ENCODE results near the gene NTN1. TPM values are rescaled to one million over a fixed set of nuclear protein-coding genes. Genes with fewer than 3 reads are reported as not detected.
A peak's percentile ranks its signal among the peaks of the same experiment; 100 is the strongest.

The NTN1 gene
- total RNA-seq, 4 donors from 2014 or later, result 3.3 to 19.2 (median 10.4) TPM

GRCh38 chr17:9272501-9273200 lies 251.3 kb downstream of the NTN1 start:
- Histone ChIP-seq H3K4me1 (no peaks in the 10 kb centered on the region), H3K27me3 (no peaks in the 10 kb centered on the region), H3K27ac (no peak overlapping the region), H3K36me3 (no peaks in the 10 kb centered on the region), H3K4me3 (no peak overlapping the region), H3K9me3 (no peaks in the 10 kb centered on the region)
- intact Hi-C loops (cut with DNase I; ENCODE audit: low total_unique reads), result no loop called here
- no peak for DNase-seq
- no peak for TF ChIP-seq POLR2A (IDR thresholded peaks at IDR 0.05)
- TF ChIP-seq, protein P1, sequence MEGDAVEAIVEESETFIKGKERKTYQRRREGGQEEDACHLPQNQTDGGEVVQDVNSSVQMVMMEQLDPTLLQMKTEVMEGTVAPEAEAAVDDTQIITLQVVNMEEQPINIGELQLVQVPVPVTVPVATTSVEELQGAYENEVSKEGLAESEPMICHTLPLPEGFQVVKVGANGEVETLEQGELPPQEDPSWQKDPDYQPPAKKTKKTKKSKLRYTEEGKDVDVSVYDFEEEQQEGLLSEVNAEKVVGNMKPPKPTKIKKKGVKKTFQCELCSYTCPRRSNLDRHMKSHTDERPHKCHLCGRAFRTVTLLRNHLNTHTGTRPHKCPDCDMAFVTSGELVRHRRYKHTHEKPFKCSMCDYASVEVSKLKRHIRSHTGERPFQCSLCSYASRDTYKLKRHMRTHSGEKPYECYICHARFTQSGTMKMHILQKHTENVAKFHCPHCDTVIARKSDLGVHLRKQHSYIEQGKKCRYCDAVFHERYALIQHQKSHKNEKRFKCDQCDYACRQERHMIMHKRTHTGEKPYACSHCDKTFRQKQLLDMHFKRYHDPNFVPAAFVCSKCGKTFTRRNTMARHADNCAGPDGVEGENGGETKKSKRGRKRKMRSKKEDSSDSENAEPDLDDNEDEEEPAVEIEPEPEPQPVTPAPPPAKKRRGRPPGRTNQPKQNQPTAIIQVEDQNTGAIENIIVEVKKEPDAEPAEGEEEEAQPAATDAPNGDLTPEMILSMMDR (IDR thresholded peaks at IDR 0.05), result no peak

- no peak overlapping the region for H3K4me3 ChIP-seq
- H3K36me3 ChIP-seq, result no peaks in the 10 kb centered on the region
- TF ChIP-seq, protein P1 (IDR thresholded peaks at IDR 0.05), result no peak
- no peak for TF ChIP-seq POLR2A (IDR thresholded peaks at IDR 0.05)
- peak overlapping the region in 1 of 2 donors; percentile 27 for H3K27ac ChIP-seq
- H3K27me3 ChIP-seq, result no peaks in the 10 kb centered on the region
- DNase-seq, result peak; percentile 33 to 64
- intact Hi-C loops (cut with DNase I; ENCODE audit: low total_unique reads), result no loop called here
- H3K4me1 ChIP-seq, result no peaks in the 10 kb centered on the region
- no peaks in the 10 kb centered on the region for H3K9me3 ChIP-seq
Measured at GRCh38 chr17:9273428-9274391, 252.4 kb downstream of the NTN1 start.

GRCh38 chr17:9274973-9275372 lies 253.7 kb downstream of the NTN1 start:
- Histone ChIP-seq H3K9me3 (no peaks in the 10 kb centered on the region), H3K4me3 (no peak overlapping the region), H3K36me3 (no peaks in the 10 kb centered on the region), H3K27me3 (no peaks in the 10 kb centered on the region), H3K4me1 (no peaks in the 10 kb centered on the region), H3K27ac (no peak overlapping the region)
- no peak for DNase-seq
- intact Hi-C loops (cut with DNase I; ENCODE audit: low total_unique reads), result no loop called here
- TF ChIP-seq, protein P1 (IDR thresholded peaks at IDR 0.05), result no peak
- TF ChIP-seq POLR2A (IDR thresholded peaks at IDR 0.05), result no peak

GRCh38 chr17:9279893-9280292 lies 258.6 kb downstream of the NTN1 start:
- Histone ChIP-seq H3K27ac (no peak overlapping the region), H3K4me3 (no peak overlapping the region), H3K27me3 (no peaks in the 10 kb centered on the region), H3K36me3 (no peaks in the 10 kb centered on the region), H3K4me1 (no peaks in the 10 kb centered on the region), H3K9me3 (no peaks in the 10 kb centered on the region)
- DNase-seq, result no peak
- intact Hi-C loops (cut with DNase I; ENCODE audit: low total_unique reads), result no loop called here
- TF ChIP-seq, protein P1 (IDR thresholded peaks at IDR 0.05), result no peak
- TF ChIP-seq POLR2A (IDR thresholded peaks at IDR 0.05), result no peak

GRCh38 chr17:9283909-9284308 lies 262.6 kb downstream of the NTN1 start:
- TF ChIP-seq, protein P1 (IDR thresholded peaks at IDR 0.05), result no peak
- TF ChIP-seq POLR2A (IDR thresholded peaks at IDR 0.05), result no peak
- peak overlapping the region; percentile 81 to 84 for H3K27ac ChIP-seq

More at GRCh38 chr17:9283909-9284308, 262.6 kb downstream of the NTN1 start:
- intact Hi-C loops (cut with DNase I; ENCODE audit: low total_unique reads), result no loop called here
- no peaks in the 10 kb centered on the region for H3K4me1 ChIP-seq
- H3K4me3 ChIP-seq, result no peak overlapping the region
- no peaks in the 10 kb centered on the region for H3K36me3 ChIP-seq
- DNase-seq, result no peak
- H3K9me3 ChIP-seq, result no peaks in the 10 kb centered on the region
- no peaks in the 10 kb centered on the region for H3K27me3 ChIP-seq

Measured in uterus (tissue), 4 donors.